Sigmoid colon (tissue), 7 donors: Measurements from ENCODE around the gene WDFY2. TPM values are rescaled to one million over a fixed set of nuclear protein-coding genes. Genes with fewer than 3 reads are reported as not detected.

ENCODE experiments used
- DNase-seq: peaks from one replicate; pipeline ENCODE4 v3.0.0-alpha.2; 2019
- H3K27ac ChIP-seq, 4 donors: fragments of 200-600 bp; sonication (generic); one replicate each; pipeline ENCODE4 v1.5.1; 2016 to 2019; ENCODE audit warnings: mild to moderate bottlenecking in 1 of 4
- H3K27me3 ChIP-seq, 3 donors: fragments of 200-600 bp; sonication (generic); one replicate each; pipeline ENCODE4 v1.5.1; 2019; ENCODE audit warnings: mild to moderate bottlenecking in 1 of 3
- H3K36me3 ChIP-seq, 4 donors: fragments of 200-600 bp; sonication (generic); one replicate each; pipeline ENCODE4 v1.5.1; 2016 to 2019
- H3K4me1 ChIP-seq, 4 donors: fragments of 200-600 bp; sonication (generic); one replicate each; pipeline ENCODE4 v1.5.1; 2017 to 2019
- H3K4me3 ChIP-seq, 4 donors: fragments of 200-600 bp; sonication (generic); one replicate each; pipeline ENCODE4 v1.5.1; 2017 to 2019; ENCODE audit warnings: mild to moderate bottlenecking in 2 of 4, moderate library complexity in 1 of 4
- H3K9me3 ChIP-seq, 4 donors: fragments of 200-600 bp in 3 of 4; sonication (generic) in 3 of 4; one replicate each; pipeline versions ENCODE4 v1.5.1 to v1.6.1; 2013 to 2019
- CTCF ChIP-seq, 4 experiments: fragments of 450-650 bp in 3 of 4; fragments of 200-600 bp in 1 of 4; IDR thresholded peaks; one replicate each; pipeline ENCODE4 v1.5.1; 2016 to 2019; ENCODE audit warnings: antibody characterized with exemption in 4 of 4, mild to moderate bottlenecking in 3 of 4, moderate library complexity in 2 of 4
- EP300 ChIP-seq, 4 donors: sonication (generic); formaldehyde crosslinking; IDR thresholded peaks; one replicate each; pipeline ENCODE4 v1.6.1; 2017; ENCODE audit warnings: antibody characterized with exemption in 4 of 4
- POLR2A ChIP-seq, 2 donors: fragments of 450-650 bp; IDR thresholded peaks; one replicate each; pipeline ENCODE4 v1.6.1; 2016; ENCODE audit warnings: antibody characterized with exemption in 2 of 2, mild to moderate bottlenecking in 2 of 2, moderate library complexity in 2 of 2
- POLR2AphosphoS5 ChIP-seq, 4 donors: sonication (generic); formaldehyde crosslinking; IDR thresholded peaks; one replicate each; pipeline ENCODE4 v1.6.1; 2017; ENCODE audit warnings: antibody characterized with exemption in 4 of 4
- WGBS, 2 donors: extraction: QIAGEN DNeasy Blood & Tissue Kit; methylation state at CpG; one replicate each; pipeline ENCODE4 v1.1.7; 2013; 5-methylcytosine and 5-hydroxymethylcytosine counted together
- intact Hi-C: fragments of 100-400 bp; cut with DNase I; formaldehyde crosslinking; loops from one replicate; pipeline ENCODE4 v1.15.1; 2023
- polyA plus RNA-seq, 3 donors: library from polyadenylated mRNA; stranded (reverse); fragments of 200-250 nt; gene quantifications; one replicate each; pipeline ENCODE4 v1.2.3, GENCODE V29; 2013
- total RNA-seq, 4 donors: library from RNA; depleted of rRNA; stranded (reverse); fragments of >200 nt; gene quantifications; one replicate each; pipeline ENCODE4 v1.1.0, GENCODE V29; 2016
- donor health status: healthy with polysubstance abuse.
- donor health status: Bipolar disorder and iron deficiency.
- donor health status: healthy.

WDFY2 gene
- total and polyA plus RNA-seq, 7 donors: 0.60 to 18.3 (median 7.3) TPM

DNA sequence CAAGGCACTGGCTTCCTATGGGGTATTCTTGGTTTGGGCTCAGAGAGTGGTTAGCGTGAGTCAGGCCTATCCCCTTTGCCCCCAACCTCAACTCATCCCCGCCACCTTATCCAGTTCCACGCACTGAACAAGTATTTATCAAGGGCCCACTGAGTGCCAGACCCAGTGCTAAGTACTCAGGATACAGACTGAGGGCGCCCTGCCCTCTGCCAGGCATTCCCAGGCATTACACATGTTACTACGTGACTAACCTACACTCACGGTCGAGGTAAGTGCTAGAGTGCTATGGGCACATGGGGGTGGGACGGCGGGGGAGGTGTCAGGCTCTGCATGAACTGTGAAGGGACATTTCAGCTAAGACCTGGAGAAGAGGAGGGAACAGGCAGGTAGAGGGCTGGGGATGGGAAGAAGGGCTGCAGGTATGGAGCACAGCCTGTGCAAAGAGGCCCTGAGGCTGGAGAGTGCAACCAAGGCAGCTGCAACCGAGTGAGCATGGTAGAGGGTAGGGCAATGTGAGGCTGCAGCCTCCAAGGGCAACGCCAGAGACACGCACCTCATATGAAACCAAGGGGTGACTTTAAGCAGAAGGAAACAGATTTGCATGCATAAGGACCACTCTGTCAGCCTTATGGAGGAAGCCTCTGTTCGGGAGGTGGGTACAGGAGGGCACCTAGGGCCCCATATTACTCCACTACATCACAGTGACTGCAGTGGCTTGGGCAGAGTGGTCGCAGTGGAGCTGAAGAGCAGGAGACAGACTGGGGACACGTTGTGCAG lies 197.2 kb downstream of the WDFY2 start:
- no peak overlapping the region for H3K27ac ChIP-seq
- H3K4me1 ChIP-seq: peaks cover 0 to 13% (median 12%) of the 10 kb centered on the region in 4 donors
- no peak overlapping the region for H3K4me3 ChIP-seq
- no peak for DNase-seq
- no peaks in the 10 kb centered on the region for H3K36me3 ChIP-seq
- H3K9me3 ChIP-seq: no peaks in the 10 kb centered on the region
- 83% methylated on average over 15 of the region's 15 CpGs for WGBS, 2 donors
- H3K27me3 ChIP-seq: no peaks in the 10 kb centered on the region
- no peak for TF ChIP-seq POLR2AphosphoS5 (IDR thresholded peaks at IDR 0.05)
- TF ChIP-seq EP300 (IDR thresholded peaks at IDR 0.05): no peak
- no peak for TF ChIP-seq CTCF (IDR thresholded peaks at IDR 0.05)
- TF ChIP-seq POLR2A (IDR thresholded peaks at IDR 0.05): no peak
- intact Hi-C loops: no loop called here

DNA sequence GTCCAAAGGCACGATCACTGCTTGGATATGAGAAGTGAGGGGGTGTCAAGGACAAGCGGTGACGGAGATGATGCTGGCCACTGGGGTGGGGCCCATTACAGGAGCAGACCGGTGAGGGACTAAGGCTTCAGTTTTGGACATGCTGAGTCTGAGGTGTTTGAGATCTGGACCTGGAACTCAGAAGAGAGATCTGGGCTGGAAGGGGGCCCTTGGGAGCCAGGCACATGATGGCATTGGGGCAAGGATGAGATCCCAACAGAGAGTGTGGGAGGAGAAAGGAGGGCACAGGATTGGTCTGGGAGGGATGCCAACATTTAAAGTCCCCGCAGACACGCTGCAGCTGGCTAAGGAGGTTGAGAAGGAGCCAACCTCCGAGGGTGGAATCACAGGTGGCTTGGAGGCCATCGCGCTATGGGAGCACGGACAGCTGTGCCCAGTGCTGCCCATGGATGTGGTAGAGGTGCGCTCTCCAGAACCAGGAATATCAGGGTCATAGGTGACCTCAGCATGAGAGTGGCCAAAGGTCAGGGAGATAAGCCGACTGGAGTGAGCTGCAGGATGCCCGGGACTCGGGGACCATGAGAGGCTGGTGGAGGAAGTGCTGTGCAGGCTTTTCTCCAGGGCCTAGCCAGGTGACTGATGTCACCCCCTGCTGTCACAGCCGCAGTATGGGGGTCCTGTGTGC lies 197.9 kb downstream of the WDFY2 start:
- intact Hi-C loops: no loop called here
- WGBS, 2 donors: 63 to 85% methylated on average over 15 of the region's 15 CpGs

GRCh38 chr13:51783428-51784094 lies 199.3 kb downstream of the WDFY2 start:
- Histone ChIP-seq H3K36me3 (no peaks in the 10 kb centered on the region), H3K4me3 (no peak overlapping the region), H3K4me1 (peaks cover 0 to 22% (median 19%) of the 10 kb centered on the region in 4 donors), H3K9me3 (no peaks in the 10 kb centered on the region), H3K27me3 (no peaks in the 10 kb centered on the region), H3K27ac (no peak overlapping the region)
- DNase-seq: no peak
- intact Hi-C loops: no loop called here
- TF ChIP-seq EP300 (IDR thresholded peaks at IDR 0.05) (no peak), POLR2AphosphoS5 (IDR thresholded peaks at IDR 0.05) (no peak), POLR2A (IDR thresholded peaks at IDR 0.05) (no peak), CTCF (IDR thresholded peaks at IDR 0.05) (no peak)
- WGBS, 2 donors: 45 to 76% methylated on average over 9 of the region's 9 CpGs

More for the DNA sequence above, 197.9 kb downstream of the WDFY2 start:
- TF ChIP-seq CTCF (IDR thresholded peaks at IDR 0.05) (no peak), POLR2AphosphoS5 (IDR thresholded peaks at IDR 0.05) (no peak), POLR2A (IDR thresholded peaks at IDR 0.05) (no peak), EP300 (IDR thresholded peaks at IDR 0.05) (no peak)
- Histone ChIP-seq H3K36me3 (no peaks in the 10 kb centered on the region), H3K4me1 (peaks cover 0 to 20% (median 18%) of the 10 kb centered on the region in 4 donors), H3K4me3 (no peak overlapping the region), H3K9me3 (no peaks in the 10 kb centered on the region), H3K27me3 (no peaks in the 10 kb centered on the region), H3K27ac (no peak overlapping the region)
- DNase-seq: no peak

- Histone ChIP-seq H3K4me1 (peaks cover 0 to 22% (median 19%) of the 10 kb centered on the region in 4 donors), H3K27me3 (no peaks in the 10 kb centered on the region), H3K36me3 (no peaks in the 10 kb centered on the region), H3K27ac (no peak overlapping the region), H3K4me3 (no peak overlapping the region), H3K9me3 (no peaks in the 10 kb centered on the region)
- DNase-seq: no peak
- WGBS, 2 donors: 85% methylated on average over 1 of the region's 1 CpG
- intact Hi-C loops: no loop called here
- TF ChIP-seq POLR2A (IDR thresholded peaks at IDR 0.05): no peak
- no peak for TF ChIP-seq POLR2AphosphoS5 (IDR thresholded peaks at IDR 0.05)
- TF ChIP-seq CTCF (IDR thresholded peaks at IDR 0.05): no peak
- TF ChIP-seq EP300 (IDR thresholded peaks at IDR 0.05): no peak
Measured at GRCh38 chr13:51784097-51784496, 199.8 kb downstream of the WDFY2 start.
